CMK (cell line): ENCODE results near the gene GTF2IRD1.
"Not testable (repeated sequence)": the region's sequence is repeated elsewhere in the genome, so short reads cannot be mapped to it uniquely, and the experiment has no call there.

ENCODE experiments used
- DNase-seq: peaks from one replicate; pipeline ENCODE4 v3.0.0-alpha.2; 2010; ENCODE audit warnings: low read depth

The GTF2IRD1 gene

DNA sequence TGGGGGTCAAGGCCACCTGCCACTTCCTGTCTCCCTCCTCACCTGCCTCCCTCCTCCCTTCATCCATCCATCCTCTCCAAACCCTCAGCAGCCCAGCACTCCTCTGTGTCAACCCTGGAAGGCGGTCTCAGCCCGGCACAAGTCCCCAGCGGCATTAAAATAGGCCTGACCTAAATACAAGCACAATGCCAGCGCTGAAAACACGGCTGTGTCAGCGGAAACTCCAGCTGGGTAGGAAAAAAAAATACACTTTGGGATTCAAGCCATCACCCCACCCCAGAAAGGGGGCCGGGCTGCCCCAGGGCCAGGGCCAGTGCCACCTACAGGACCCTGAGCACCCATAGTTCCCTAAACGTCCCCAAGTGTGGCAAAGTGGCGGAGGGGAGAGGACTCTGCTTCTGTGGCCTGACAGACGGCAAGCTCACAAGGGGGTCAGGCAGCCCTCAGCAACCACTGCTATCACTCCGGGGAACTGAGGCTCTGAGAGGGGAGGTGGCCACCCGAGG lies 22.7 kb upstream of the GTF2IRD1 start:
- DNase-seq, result no peak

DNA sequence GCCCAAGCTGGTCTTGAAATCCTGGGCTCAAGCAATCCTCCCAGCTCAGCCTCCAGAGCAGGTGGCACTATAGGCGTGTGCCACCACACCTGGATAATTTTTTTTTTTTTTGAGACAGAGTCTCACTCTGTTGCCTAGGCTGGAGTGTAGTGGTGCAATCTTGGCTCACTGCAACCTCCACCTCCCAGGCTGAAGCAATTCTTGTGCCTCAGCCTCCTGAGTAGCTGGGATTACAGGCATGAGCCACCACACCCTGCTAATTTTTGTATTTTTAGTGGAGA lies 16.5 kb upstream of the GTF2IRD1 start:
- not testable (repeated sequence) for DNase-seq

GRCh38 chr7:74438327-74438726 lies 15.4 kb upstream of the GTF2IRD1 start:
- DNase-seq, result no peak

DNA sequence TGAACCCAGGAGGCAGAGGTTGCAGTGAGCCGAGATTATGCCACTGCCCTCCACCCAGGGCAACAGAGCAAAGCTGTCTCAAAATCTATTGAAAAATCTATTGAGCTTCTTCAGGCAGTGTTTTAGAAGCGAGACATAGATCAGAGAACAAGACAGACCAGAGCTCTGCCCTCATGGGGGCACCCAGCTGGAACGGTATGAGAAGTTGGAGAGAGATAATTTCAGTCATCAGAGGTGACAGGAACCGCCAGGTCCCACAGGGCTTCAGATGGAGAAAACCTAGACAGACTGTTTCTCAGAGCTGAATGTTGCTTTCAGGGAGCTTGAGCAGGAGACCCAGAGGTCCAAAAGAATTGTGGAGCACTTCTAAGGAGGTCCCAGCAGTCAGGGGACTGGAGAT lies 14.2 kb upstream of the GTF2IRD1 start:
- DNase-seq, result no peak

GRCh38 chr7:74440143-74440542 lies 13.6 kb upstream of the GTF2IRD1 start:
- DNase-seq, result not testable (repeated sequence)

- DNase-seq, result no peak
Observed at GRCh38 chr7:74441801-74442200, 11.9 kb upstream of the GTF2IRD1 start.

DNA sequence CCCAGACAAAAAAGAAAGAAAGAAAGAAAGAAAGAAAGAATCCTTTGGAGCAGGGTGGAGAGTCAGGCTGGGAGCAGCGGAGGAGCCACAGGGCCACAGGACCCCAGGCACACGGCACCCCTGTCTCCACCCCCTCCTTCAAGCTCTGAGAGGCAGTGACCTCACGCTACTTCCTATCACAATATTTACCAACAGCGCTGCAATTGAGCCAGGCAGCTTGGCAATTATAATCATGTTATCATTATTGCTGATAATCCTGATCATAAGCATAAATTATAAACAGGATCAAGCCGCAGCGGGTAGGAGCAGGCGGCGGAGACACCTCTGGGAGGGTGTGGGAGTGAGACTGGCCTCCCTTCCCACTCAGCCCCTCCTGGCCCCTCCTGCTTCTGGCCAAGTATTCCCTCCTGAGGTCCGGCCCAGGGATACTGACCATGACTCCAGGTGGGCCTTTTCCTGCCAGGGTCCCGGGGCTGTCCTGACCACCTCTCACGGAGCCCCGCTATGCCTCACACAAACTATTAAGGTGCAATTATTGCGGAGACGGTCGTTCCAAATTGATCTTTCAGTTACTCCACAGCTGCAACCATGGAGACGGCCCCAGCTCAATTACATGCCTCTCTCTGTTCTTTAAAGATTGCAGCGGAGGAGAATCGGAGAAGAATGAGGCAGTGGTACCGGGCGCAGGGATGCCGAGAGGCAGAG lies 10.0 kb upstream of the GTF2IRD1 start:
- no peak for DNase-seq

- DNase-seq, result no peak
Observed at GRCh38 chr7:74449144-74449543, 4.6 kb upstream of the GTF2IRD1 start.

- DNase-seq, result peak; percentile 59
Observed at GRCh38 chr7:74449809-74450397, 3.8 kb upstream of the GTF2IRD1 start.

DNA sequence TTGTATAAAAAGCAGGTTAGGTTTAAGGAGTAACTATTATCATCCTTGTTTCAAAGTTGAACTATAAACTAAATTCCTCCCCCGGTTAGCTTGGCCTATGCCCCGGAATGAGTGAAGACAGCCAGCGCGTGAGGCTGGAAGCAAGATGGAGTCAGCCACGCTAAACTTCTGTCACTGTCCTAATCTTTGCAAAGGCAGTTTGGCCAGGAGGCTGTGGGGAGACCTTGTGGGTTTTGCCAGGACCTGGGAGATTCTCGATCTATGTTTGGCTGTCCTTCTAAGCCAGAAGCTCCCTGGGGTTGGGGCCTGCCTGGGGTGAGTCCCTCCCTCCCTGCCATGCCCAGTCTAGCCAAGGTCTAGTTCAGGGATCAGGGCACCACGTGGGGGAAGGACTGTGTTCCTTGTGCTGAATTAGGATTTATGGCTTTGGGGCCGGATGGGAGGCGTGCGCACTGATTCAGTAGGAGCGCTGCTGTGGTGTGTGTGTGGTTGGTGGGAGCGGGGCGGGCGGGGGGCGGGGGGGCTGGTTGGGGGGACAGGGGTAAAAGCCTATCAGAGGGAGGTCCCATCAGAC lies 871 bp upstream of the GTF2IRD1 start:
- DNase-seq, result no peak

GRCh38 chr7:74454021-74454924 lies 567 bp downstream of the GTF2IRD1 start:
- no peak for DNase-seq

GRCh38 chr7:74454925-74455288 lies 1.2 kb downstream of the GTF2IRD1 start:
- no peak for DNase-seq

GRCh38 chr7:74455291-74455804 lies 1.6 kb downstream of the GTF2IRD1 start:
- DNase-seq, result no peak

- DNase-seq, result no peak
Observed at GRCh38 chr7:74455928-74456327, 2.2 kb downstream of the GTF2IRD1 start.

GRCh38 chr7:74457007-74457406 lies 3.3 kb downstream of the GTF2IRD1 start:
- no peak for DNase-seq

DNA sequence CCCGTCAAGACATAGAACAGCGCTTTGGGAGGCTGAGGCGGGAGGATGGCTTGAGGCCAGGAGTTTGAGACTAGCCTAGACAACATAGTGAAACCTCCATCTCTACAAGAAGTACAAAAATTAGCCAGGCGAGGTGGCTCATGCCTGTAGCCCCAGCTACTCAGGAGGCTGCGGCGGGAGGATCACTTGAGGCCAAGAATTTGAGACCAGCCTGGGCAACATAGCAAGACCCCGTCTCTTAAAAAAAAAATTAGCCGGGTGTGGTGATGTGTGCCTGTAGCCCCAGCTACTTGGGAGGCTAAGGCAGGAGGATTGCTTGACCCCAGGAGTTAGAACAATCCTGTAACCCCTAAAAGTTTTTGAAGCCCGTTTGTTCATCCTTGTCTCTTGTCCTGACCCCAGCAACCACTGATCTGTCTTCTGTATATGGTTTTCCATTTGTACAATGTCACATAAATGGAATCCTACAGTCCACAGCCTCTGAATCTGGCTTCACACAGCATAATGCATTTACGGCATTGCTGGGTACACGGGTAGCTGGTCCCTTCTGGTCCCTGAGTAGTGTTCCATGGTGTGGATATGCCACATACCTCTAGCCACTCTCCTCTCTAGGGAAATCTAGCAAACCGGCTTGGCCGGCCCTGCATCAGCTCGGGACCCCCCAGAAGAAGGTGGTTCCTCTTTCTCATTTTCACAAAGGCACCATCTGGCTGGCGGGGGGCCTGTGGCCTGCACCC lies 8.4 kb downstream of the GTF2IRD1 start:
- DNase-seq, result no peak

DNA sequence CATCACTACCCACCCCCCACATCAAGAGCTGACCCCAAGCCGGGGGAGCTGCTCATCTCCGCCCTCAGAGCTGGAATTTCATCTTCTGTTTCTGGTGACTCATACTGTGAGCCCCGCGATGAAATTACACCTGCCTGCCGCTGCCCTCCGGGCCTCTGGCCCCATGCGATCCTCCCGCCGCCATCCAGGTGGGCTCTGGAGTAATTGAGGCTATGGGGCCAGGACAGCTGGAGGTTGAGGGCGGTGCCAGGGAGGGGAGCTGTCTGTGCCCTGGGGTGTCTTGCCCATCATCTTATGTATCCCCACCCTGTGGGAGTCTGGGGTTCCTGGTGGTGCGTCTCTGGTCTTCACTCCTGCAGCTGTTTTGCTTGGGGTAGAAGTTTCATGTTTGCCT lies 9.0 kb downstream of the GTF2IRD1 start:
- DNase-seq, result no peak

GRCh38 chr7:74464931-74465886 lies 11.5 kb downstream of the GTF2IRD1 start:
- no peak for DNase-seq

DNA sequence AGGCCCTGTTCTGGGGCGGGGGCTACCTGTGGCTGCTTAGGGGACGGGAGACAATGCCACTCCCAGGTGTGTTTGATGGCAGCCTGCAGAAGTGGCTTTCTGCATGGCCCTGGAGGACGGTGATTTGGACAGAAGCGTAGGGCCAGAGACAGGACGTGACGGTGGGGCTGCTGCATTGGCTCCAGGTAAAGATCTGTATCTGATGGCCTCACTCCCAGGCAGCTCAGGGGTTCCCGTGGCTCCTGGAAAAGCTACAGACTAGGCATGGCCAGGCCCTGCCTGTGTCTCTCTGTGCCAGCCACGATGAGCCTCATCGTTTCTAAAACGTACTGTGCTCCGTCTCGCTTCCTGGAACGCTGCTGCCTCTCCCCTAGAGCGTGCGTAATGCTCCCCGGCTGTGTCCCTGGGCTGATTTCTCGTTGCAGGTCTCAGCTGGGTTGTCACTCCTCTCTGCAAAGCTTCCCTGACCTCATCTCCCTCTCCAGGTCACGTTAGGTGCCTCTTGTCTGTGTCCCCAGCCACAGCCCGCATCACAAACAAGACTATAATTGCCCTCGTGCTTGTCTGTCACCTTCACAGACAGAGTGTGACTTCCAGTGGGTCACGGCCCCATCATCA lies 12.6 kb downstream of the GTF2IRD1 start:
- DNase-seq, result no peak

GRCh38 chr7:74467876-74468275 lies 14.2 kb downstream of the GTF2IRD1 start:
- no peak for DNase-seq
